NCI-H146 treated with DMSO at 0.1 percent for 48 hours (cell line): Measurements from ENCODE around the gene TAF9B.
"Not testable (repeated sequence)": the region's sequence is repeated elsewhere in the genome, so short reads cannot be mapped to it uniquely, and the experiment has no call there.

Experiments used
- DNase-seq: peaks from one replicate; lab custom pipeline; 2025; ENCODE audit not compliant: unreplicated experiment; lab: John Stamatoyannopoulos, UW

Gene TAF9B

DNA sequence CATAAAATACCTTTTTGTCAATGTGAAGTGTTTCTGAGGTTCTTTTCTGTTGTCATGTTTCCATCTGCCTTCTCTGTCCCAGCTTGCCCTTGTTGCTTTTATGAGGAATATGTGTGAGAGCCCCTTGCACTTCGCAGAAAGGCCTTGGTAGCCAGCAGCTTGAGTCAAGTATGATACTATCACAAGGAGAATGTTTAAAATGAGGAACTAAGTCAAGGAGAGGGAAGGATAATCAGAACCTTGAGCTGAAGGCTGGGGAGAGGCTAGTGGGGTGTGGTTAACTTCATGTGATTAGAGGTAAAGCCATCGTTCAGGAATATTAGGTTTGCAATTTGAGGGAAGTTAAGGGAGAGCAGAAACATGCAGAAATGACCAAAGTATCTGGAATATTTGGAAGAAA is 22.7 kb downstream of the TAF9B start:
- no peak for DNase-seq

- DNase-seq, result no peak
Observed at GRCh38 chrX:78116365-78116764, 23.1 kb downstream of the TAF9B start.

- DNase-seq, result no peak
Observed at GRCh38 chrX:78111140-78111931, 28.1 kb downstream of the TAF9B start.

DNA sequence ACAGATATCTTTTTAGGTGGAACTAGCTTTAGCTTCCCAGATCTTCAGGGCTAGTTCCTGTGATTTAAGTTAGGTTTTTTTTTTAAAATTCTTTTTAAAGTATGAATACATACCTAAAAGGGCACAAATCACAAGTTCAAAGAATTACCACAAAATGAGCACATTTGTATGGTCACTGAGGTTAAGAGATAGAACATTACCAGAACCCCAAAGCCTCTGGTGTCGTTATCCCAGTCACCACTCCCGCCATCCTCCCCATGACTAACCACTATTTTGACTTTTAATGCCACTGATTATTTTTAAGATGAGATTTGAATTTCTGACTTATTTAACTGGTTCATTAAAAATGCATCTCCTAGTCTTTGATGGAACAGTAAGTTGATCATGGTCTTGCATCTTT is 30.0 kb downstream of the TAF9B start:
- DNase-seq, result no peak

DNA sequence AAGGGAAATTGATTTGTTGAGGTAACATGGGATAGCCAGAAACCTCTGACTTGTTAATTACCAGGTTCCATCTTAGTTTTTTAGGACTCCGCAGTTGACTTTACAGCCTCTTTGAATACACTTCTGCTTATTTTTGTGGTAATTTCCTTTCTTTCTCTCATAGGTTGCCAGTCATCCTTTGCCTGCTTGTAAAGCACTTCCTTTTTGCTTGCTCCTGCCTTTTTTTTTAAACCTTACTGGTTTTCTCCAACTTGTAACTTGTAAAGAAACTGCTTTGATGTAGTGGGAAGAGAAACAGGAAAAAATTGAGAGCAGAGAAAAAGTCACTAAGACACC is 32.8 kb downstream of the TAF9B start:
- DNase-seq, result no peak

- no peak for DNase-seq
Observed at GRCh38 chrX:78105944-78106650, 33.4 kb downstream of the TAF9B start.

GRCh38 chrX:78104447-78105176 is 34.8 kb downstream of the TAF9B start:
- DNase-seq, result peak; percentile 26

- peak; percentile 83 for DNase-seq
Observed at GRCh38 chrX:78103623-78104446, 35.6 kb downstream of the TAF9B start, which contains the start of gene PGK1. Gene PGK1, plus strand, starts transcription at chrX:78104248. Its CDS starts 93 bp downstream, at chrX:78104341.

GRCh38 chrX:78103001-78103622 is 36.3 kb downstream of the TAF9B start:
- no peak for DNase-seq

DNA sequence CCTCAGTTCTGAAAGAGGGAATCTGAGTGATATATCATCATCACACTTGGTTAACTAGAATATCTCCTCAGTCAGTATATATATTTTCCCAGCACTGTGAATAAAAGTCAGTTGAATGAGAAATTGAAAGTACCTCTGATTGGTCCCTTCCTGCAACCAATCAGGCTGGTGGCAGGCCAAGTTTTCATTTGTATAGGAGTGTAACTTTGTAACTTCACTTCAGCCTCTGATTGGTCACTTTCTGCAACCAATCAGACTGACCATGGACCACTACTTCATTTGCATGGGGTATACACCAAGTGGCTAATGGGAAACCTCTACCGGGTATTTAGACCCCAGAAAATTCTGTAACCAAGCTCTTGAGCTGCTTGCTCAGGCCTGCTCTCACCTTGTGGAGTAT is 37.4 kb downstream of the TAF9B start:
- no peak for DNase-seq

GRCh38 chrX:78098108-78098507 is 41.3 kb downstream of the TAF9B start:
- no peak for DNase-seq

DNA sequence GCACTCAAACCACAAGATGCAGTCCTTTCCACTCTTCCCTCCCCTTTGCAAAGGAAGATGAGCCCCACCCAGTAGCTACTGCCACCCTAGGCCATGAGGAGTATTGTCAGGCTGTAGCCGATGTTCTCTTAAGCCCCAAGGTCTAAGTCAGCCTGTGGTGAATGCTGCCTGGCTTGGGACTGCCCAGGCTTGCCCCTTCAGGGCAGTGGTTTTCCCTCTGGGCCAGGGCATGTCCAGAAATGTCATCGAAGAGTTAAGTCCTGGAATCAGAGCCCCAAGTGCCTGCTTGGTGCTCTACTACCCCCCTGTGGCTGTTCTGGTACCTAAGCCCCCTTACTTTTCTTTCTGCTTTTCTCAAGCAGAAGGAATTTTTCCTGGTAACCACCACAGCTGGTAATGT is 47.2 kb downstream of the TAF9B start:
- DNase-seq, result no peak

GRCh38 chrX:78081413-78081812 is 58.0 kb downstream of the TAF9B start:
- DNase-seq, result not testable (repeated sequence)
